B cell (primary cell): ENCODE data around the gene COMMD1. TPM values are rescaled to one million over a fixed set of nuclear protein-coding genes. Genes with fewer than 3 reads are reported as not detected.
"Not testable (repeated sequence)": the region's sequence is repeated elsewhere in the genome, so short reads cannot be mapped to it uniquely, and the experiment has no call there.

Source experiments
- ATAC-seq: fragments of 200-7000 bp; cut with Tn5 transposase; one replicate; pipeline ENCODE4 v1.10.0; 2021; ENCODE audit warnings: low read depth, mild to moderate bottlenecking, moderate number of reproducible peaks, moderate library complexity
- CTCF ChIA-PET: fragments of 350-600 bp; sonication (Branson Sonifier 250); formaldehyde crosslinking; loops from one replicate; lab custom pipeline; 2021; ENCODE audit warnings: antibody characterized with exemption, inconsistent platforms; lab: Charles Lee
- POLR2A ChIA-PET: fragments of 350-600 bp; sonication (Branson Sonifier 250); formaldehyde crosslinking; loops from one replicate; lab custom pipeline; 2021; ENCODE audit warnings: antibody characterized with exemption; lab: Charles Lee
- DNase-seq: peaks from one replicate; pipeline ENCODE4 v3.0.0; 2013
- H2AFZ ChIP-seq: 2 replicates; pipeline ENCODE4 v1.6.1; 2012; ENCODE audit warnings: mild to moderate bottlenecking, low read depth, low read length; ENCODE audit not compliant: insufficient read depth, poor library complexity, severe bottlenecking
- H3K27ac ChIP-seq, 2 donors: 1 replicate in 1 of 2; 2 replicates in 1 of 2; pipeline ENCODE4 v1.5.1; 2012 to 2013; ENCODE audit warnings: low read length in 2 of 2, mild to moderate bottlenecking in 2 of 2, moderate library complexity in 1 of 2
- H3K27me3 ChIP-seq, 4 experiments: fragments of 200-600 bp in 1 of 4; sonication (generic) in 1 of 4; replicated peaks in 1 of 4; 1 replicate in 2 of 4; 2 replicates in 2 of 4; pipeline versions ENCODE4 v1.6.1 to v1.7.0; 2013 to 2016; ENCODE audit warnings: low read length in 3 of 4, mild to moderate bottlenecking in 2 of 4, mixed read lengths in 1 of 4, moderate library complexity in 1 of 4; ENCODE audit not compliant: insufficient read depth in 4 of 4, control insufficient read depth in 3 of 4; ENCODE audit errors: control extremely low read depth in 1 of 4
- H3K36me3 ChIP-seq, 2 experiments: replicated peaks in 1 of 2; 1 replicate in 1 of 2; 2 replicates in 1 of 2; pipeline versions ENCODE4 v1.6.1 to v1.7.1; 2013; ENCODE audit warnings: low read length in 1 of 2; ENCODE audit not compliant: insufficient read depth in 2 of 2, control insufficient read depth in 1 of 2; ENCODE audit errors: control extremely low read depth in 1 of 2, extremely low read depth in 1 of 2
- H3K4me1 ChIP-seq, 2 donors: fragments of 200-600 bp in 1 of 2; sonication (generic) in 1 of 2; 1 replicate in 1 of 2; 2 replicates in 1 of 2; pipeline versions ENCODE4 v1.5.1 to v1.6.1; 2013 to 2017; ENCODE audit warnings: low read length in 2 of 2; ENCODE audit not compliant: control insufficient read depth in 2 of 2, insufficient read depth in 2 of 2
- H3K4me2 ChIP-seq: replicated peaks from 2 replicates; pipeline ENCODE3; 2012; ENCODE audit warnings: mild to moderate bottlenecking, low read depth, low read length; ENCODE audit not compliant: poor library complexity, severe bottlenecking
- H3K4me3 ChIP-seq, 5 experiments: fragments of 200-600 bp in 1 of 5; sonication (generic) in 1 of 5; 1 replicate in 3 of 5; 2 replicates in 2 of 5; pipeline versions ENCODE4 v1.5.1 to v1.7.0; 2011 to 2016; ENCODE audit warnings: low read length in 4 of 5, mild to moderate bottlenecking in 4 of 5, low read depth in 2 of 5, control low read depth in 1 of 5, moderate library complexity in 1 of 5; ENCODE audit not compliant: insufficient read depth in 1 of 5; ENCODE audit errors: control extremely low read depth in 1 of 5, extremely low read depth in 1 of 5
- H3K79me2 ChIP-seq: fragments of 200-600 bp; sonication (generic); one replicate; pipeline ENCODE4 v1.6.0; 2016; ENCODE audit warnings: low read length; ENCODE audit not compliant: control insufficient read depth, insufficient read depth
- H3K9ac ChIP-seq: fragments of 200-600 bp; sonication (generic); 2 replicates; pipeline ENCODE4 v1.6.1; 2017; ENCODE audit warnings: mild to moderate bottlenecking, low read length, moderate library complexity
- H3K9me3 ChIP-seq, 3 donors: one replicate each; pipeline versions ENCODE4 v1.6.1 to v1.7.1; 2013; ENCODE audit warnings: low read length in 2 of 3; ENCODE audit not compliant: control insufficient read depth in 2 of 3, insufficient read depth in 1 of 3; ENCODE audit errors: control extremely low read depth in 1 of 3
- H4K20me1 ChIP-seq: 2 replicates; pipeline ENCODE4 v1.6.0; 2012; ENCODE audit warnings: mild to moderate bottlenecking, low read length; ENCODE audit not compliant: insufficient read depth, control insufficient read depth, poor library complexity, severe bottlenecking
- H3K27ac Mint-ChIP-seq: one replicate; pipeline ENCODE4 v1.8.0; 2021; ENCODE audit warnings: mixed read lengths
- H3K27me3 Mint-ChIP-seq: one replicate; pipeline ENCODE4 v1.8.0; 2021; ENCODE audit warnings: mixed read lengths
- H3K4me1 Mint-ChIP-seq: one replicate; pipeline ENCODE4 v1.8.0; 2021; ENCODE audit warnings: mixed read lengths
- H3K4me3 Mint-ChIP-seq: one replicate; pipeline ENCODE4 v1.8.0; 2021; ENCODE audit warnings: mixed read lengths
- H3K9me3 Mint-ChIP-seq: one replicate; pipeline ENCODE4 v1.8.0; 2022; ENCODE audit warnings: mixed read lengths; ENCODE audit not compliant: insufficient read depth
- EZH2 ChIP-seq: IDR thresholded peaks from 2 replicates; pipeline ENCODE4 v1.6.1; 2012; ENCODE audit warnings: borderline replicate concordance, low read depth, mild to moderate bottlenecking, moderate library complexity, low read length; ENCODE audit not compliant: insufficient read depth, poor library complexity, severe bottlenecking
- WGBS: methylation state at CpG from one replicate; pipeline ENCODE4 v1.1.5; 2013; ENCODE audit warnings: missing lambda C conversion rate; ENCODE audit not compliant: insufficient coverage; 5-methylcytosine and 5-hydroxymethylcytosine counted together
- intact Hi-C: fragments of 100-400 bp; cut with micrococcal nuclease; formaldehyde crosslinking; loops from one replicate; pipeline ENCODE4 v1.10.0; 2022
- polyA plus RNA-seq: library from polyadenylated mRNA; depleted of rRNA; stranded (reverse); fragments of >200 nt; gene quantifications from 2 replicates; pipeline ENCODE4 v1.2.3, GENCODE V29; 2012
- total RNA-seq, 2 donors: library from RNA; stranded (reverse); fragments of 120-200 nt in 1 of 2; gene quantifications; 1 replicate in 1 of 2; 2 replicates in 1 of 2; pipeline versions ENCODE4 v1.2.3 to v1.2.4, GENCODE V29; 2013 to 2022
- TF ChIP-seq, protein P1 (sequence below): fragments of 200-600 bp; IDR thresholded peaks from one replicate; pipeline ENCODE4 v1.8.0; 2022; ENCODE audit warnings: antibody characterized with exemption, mild to moderate bottlenecking

Gene COMMD1
- total and polyA plus RNA-seq, 2 donors (not counting 1 experiment from before 2014, with no cell fraction given) = 20.6 to 25.1 TPM

GRCh38 chr2:61910603-61911002, 5.1 kb downstream of the COMMD1 start:
- POLR2A ChIA-PET = no interaction called here

GRCh38 chr2:61911510-61911909, 6.0 kb downstream of the COMMD1 start:
- POLR2A ChIA-PET = no interaction called here
- H3K9me3 Mint-ChIP-seq = no peaks in the 10 kb centered on the region
- DNase-seq (no peak), ATAC-seq (no peak)
- H3K4me3 Mint-ChIP-seq = no peak overlapping the region
- intact Hi-C loops = no loop called here
- CTCF ChIA-PET = interaction anchor here (1.0 kb wide), 1 partner anchor 502 kb away, joined by 3 read pairs; no protein-coding TSS in a partner anchor
- H3K27me3 ChIP-seq = no peaks in the 10 kb centered on the region
- H2AFZ ChIP-seq = no peak overlapping the region
- H3K27ac Mint-ChIP-seq = no peak overlapping the region
- no peak overlapping the region for H3K4me3 ChIP-seq
- H3K27me3 Mint-ChIP-seq = no peaks in the 10 kb centered on the region
- H3K36me3 ChIP-seq = peaks cover 0 to 2% of the 10 kb centered on the region in 2 experiments
- TF ChIP-seq, protein P1, sequence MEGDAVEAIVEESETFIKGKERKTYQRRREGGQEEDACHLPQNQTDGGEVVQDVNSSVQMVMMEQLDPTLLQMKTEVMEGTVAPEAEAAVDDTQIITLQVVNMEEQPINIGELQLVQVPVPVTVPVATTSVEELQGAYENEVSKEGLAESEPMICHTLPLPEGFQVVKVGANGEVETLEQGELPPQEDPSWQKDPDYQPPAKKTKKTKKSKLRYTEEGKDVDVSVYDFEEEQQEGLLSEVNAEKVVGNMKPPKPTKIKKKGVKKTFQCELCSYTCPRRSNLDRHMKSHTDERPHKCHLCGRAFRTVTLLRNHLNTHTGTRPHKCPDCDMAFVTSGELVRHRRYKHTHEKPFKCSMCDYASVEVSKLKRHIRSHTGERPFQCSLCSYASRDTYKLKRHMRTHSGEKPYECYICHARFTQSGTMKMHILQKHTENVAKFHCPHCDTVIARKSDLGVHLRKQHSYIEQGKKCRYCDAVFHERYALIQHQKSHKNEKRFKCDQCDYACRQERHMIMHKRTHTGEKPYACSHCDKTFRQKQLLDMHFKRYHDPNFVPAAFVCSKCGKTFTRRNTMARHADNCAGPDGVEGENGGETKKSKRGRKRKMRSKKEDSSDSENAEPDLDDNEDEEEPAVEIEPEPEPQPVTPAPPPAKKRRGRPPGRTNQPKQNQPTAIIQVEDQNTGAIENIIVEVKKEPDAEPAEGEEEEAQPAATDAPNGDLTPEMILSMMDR = no peak
- no peak for TF ChIP-seq EZH2
- peaks cover 4% of the 10 kb centered on the region for H4K20me1 ChIP-seq
- no peak overlapping the region for H3K4me2 ChIP-seq
- H3K27ac ChIP-seq = no peak overlapping the region
- WGBS = 90% methylated on average over 4 of the region's 4 CpGs
- no peaks in the 10 kb centered on the region for H3K9me3 ChIP-seq
- peaks cover 4% of the 10 kb centered on the region for H3K4me1 Mint-ChIP-seq
- H3K79me2 ChIP-seq = peaks cover 52% of the 10 kb centered on the region
- no peak overlapping the region for H3K9ac ChIP-seq
- H3K4me1 ChIP-seq = peaks cover 0 to 2% of the 10 kb centered on the region in 2 donors

More at GRCh38 chr2:61910603-61911002, 5.1 kb downstream of the COMMD1 start:
- no peak overlapping the region for H3K4me3 ChIP-seq
- Mint-ChIP-seq H3K27me3 (no peaks in the 10 kb centered on the region), H3K4me1 (peaks cover 9% of the 10 kb centered on the region), H3K4me3 (no peak overlapping the region), H3K27ac (no peak overlapping the region), H3K9me3 (no peaks in the 10 kb centered on the region)
- peaks cover 4% of the 10 kb centered on the region for H4K20me1 ChIP-seq
- H3K79me2 ChIP-seq = peaks cover 61% of the 10 kb centered on the region
- no peak for TF ChIP-seq EZH2
- TF ChIP-seq, protein P1 = no peak
- no peak overlapping the region for H3K27ac ChIP-seq
- H3K9ac ChIP-seq = no peak overlapping the region
- no peak overlapping the region for H2AFZ ChIP-seq
- H3K36me3 ChIP-seq = no peaks in the 10 kb centered on the region
- no peak overlapping the region for H3K4me2 ChIP-seq
- no peaks in the 10 kb centered on the region for H3K27me3 ChIP-seq
- intact Hi-C loops = no loop called here
- no peak for ATAC-seq
- CTCF ChIA-PET = interaction anchor here (1.0 kb wide), 1 partner anchor 503 kb away, joined by 3 read pairs; no protein-coding TSS in a partner anchor
- 89% methylated on average over 7 of the region's 9 CpGs for WGBS
- peaks cover 3 to 4% of the 10 kb centered on the region in 2 donors for H3K4me1 ChIP-seq
- no peaks in the 10 kb centered on the region for H3K9me3 ChIP-seq
- no peak for DNase-seq

- not testable (repeated sequence) for ATAC-seq
- CTCF ChIA-PET = interaction anchor here (1.9 kb wide), 1 partner anchor 499 kb away, joined by 5 read pairs; no protein-coding TSS in a partner anchor
These were observed 9.3 kb downstream of the COMMD1 start for GRCh38 chr2:61914794-61915193.

More at GRCh38 chr2:61914794-61915193, 9.3 kb downstream of the COMMD1 start:
- H3K4me1 Mint-ChIP-seq, H3K4me3 ChIP-seq, H3K27ac Mint-ChIP-seq, H3K4me3 Mint-ChIP-seq, H3K9me3 Mint-ChIP-seq, H3K9me3 ChIP-seq, H4K20me1 ChIP-seq, H2AFZ ChIP-seq, H3K36me3 ChIP-seq, DNase-seq, H3K27ac ChIP-seq, H3K4me1 ChIP-seq, H3K27me3 Mint-ChIP-seq, H3K4me2 ChIP-seq, POLR2A ChIA-PET, H3K9ac ChIP-seq, H3K27me3 ChIP-seq: not testable (repeated sequence)
- intact Hi-C loops = loop anchor here (5.0 kb wide), 1 partner anchor 283 kb away; the partner anchor contains the start of gene B3GNT2
- H3K79me2 ChIP-seq = peaks cover 36% of the 10 kb centered on the region
- 97% methylated on average over 3 of the region's 4 CpGs for WGBS
